AG04450 (cell line): ENCODE results near the gene STK16. TPM values are rescaled to one million over a fixed set of nuclear protein-coding genes. Genes with fewer than 3 reads are reported as not detected.

Source experiments
- CTCF ChIA-PET: fragments of 300-600, 350-600 bp; formaldehyde crosslinking; extraction: SDS; loops from one replicate; lab custom pipeline; 2022; ENCODE audit warnings: antibody characterized with exemption, inconsistent platforms; lab: Charles Lee
- POLR2A ChIA-PET: fragments of 350-600 bp; formaldehyde crosslinking; extraction: SDS; loops from one replicate; lab custom pipeline; 2021; ENCODE audit warnings: antibody characterized with exemption, inconsistent platforms; lab: Yijun Ruan, JAX
- DNase-seq: peaks from one replicate; pipeline ENCODE4 v3.0.0-alpha.2; 2011; ENCODE audit warnings: low read depth, low spot score
- H3K27ac ChIP-seq: one replicate; pipeline ENCODE4 v1.5.1; 2012; ENCODE audit warnings: low read depth, low read length, control low read depth
- H3K27me3 ChIP-seq: one replicate; pipeline ENCODE4 v1.6.0; 2012; ENCODE audit warnings: low read length; ENCODE audit not compliant: control insufficient read depth, insufficient read depth
- H3K4me3 ChIP-seq: 2 replicates; pipeline ENCODE4 v1.5.1; 2011; ENCODE audit warnings: mild to moderate bottlenecking, low read depth, low read length, control low read depth
- H3K9me3 ChIP-seq: 2 replicates; pipeline ENCODE4 v1.5.1; 2012; ENCODE audit warnings: low read length; ENCODE audit not compliant: control insufficient read depth, insufficient read depth
- CTCF ChIP-seq: IDR thresholded peaks from 2 replicates; pipeline ENCODE4 v1.5.1; 2011; ENCODE audit warnings: low read depth, low read length, control low read depth, inconsistent platforms
- polyA plus RNA-seq: library from polyadenylated mRNA; depleted of rRNA; stranded (reverse); fragments of >200 nt; gene quantifications from 2 replicates; pipeline ENCODE4 v1.2.3, GENCODE V29; 2011

The STK16 gene
- polyA plus RNA-seq, 1 experiment = 33.9 TPM

DNA sequence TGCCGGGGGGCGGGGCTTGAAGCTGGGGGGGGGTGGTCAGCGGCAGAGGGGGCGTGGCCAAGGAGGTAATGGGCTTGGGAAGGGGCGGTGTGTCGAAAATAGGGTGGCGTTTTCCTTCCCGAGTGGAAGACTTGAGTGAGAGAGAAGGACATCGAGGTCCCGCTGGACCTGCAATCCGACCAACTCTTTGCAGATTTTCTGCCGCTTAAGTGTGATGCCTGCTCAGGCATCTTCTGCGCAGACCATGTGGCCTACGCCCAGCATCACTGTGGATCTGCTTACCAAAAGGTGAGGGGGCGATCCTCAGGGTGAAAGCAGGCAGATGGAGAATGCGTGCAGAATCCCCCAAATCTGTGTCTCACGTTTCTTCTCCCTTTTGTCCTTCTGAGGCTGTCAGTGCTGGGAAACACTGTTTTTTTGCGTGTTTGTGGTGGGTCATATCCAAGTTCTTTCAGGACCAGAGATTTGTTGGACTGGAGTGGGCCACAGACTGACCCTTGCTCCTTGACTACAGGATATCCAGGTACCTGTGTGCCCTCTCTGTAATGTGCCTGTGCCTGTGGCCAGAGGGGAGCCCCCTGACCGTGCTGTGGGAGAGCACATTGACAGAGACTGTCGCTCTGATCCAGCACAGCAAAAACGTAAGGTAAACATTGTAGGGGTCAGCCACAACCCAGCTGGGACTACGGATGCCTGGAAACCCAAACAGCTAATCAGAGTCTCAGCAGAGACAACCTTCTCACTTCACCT is 38.0 kb upstream of the STK16 start:
- CTCF ChIA-PET = interaction anchor here (1.8 to 2.6 kb wide), 3 partner anchors 48 to 88 kb away, joined by 5 to 9 read pairs (median 6); partner anchors contain the start of gene NHEJ1
- peak overlapping the region; percentile 78 for H3K27ac ChIP-seq

DNA sequence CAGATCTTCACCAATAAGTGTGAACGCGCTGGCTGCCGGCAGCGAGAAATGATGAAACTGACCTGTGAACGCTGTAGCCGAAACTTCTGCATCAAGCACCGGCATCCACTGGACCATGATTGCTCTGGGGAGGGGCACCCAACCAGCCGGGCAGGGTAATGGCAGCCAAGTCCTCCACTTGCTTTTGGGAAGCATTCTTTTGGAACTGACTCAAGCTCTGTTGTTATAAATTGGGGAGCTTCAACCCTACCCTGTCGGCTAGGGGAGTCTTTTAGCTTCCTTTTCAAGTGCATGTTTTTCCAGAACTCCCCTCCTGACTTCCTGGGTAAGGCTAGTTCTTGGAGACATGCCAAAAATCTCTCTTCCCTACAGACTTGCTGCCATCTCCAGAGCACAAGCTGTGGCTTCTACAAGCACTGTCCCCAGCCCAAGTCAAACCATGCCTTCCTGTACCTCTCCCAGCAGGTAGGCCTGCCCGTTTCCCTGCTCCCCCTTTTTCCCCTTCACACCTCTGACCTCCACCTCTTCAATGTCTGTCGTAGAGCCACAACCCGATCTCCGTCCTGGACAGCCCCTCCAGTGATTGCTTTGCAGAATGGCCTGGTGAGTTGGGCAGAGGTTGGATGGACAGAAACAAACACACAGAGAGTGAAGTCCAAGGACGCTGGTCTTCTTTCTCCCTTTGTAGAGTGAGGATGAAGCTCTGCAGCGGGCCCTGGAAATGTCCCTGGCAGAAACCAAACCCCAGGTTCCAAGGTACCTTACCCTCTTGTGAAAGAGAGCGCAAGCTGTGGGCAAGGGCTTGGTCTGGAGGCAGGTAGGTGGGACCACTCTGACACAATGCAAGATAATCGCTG is 37.2 kb upstream of the STK16 start:
- no peak for TF ChIP-seq CTCF
- peak overlapping the region; percentile 83 for H3K4me3 ChIP-seq
- peak overlapping the region; percentile 39 for H3K27ac ChIP-seq
- H3K9me3 ChIP-seq = no peaks in the 10 kb centered on the region; the same call in none of the 2 replicates
- no peaks in the 10 kb centered on the region for H3K27me3 ChIP-seq
- ChIA-PET CTCF (interaction anchor here (0.8 to 2.6 kb wide), 3 partner anchors 37 to 87 kb away, joined by 4 to 9 read pairs (median 6); partner anchors contain the start of gene NHEJ1), POLR2A (interaction anchor here (0.5 to 3.6 kb wide), 6 partner anchors 10 to 181 kb away, joined by 3 to 37 read pairs (median 3); partner anchors contain the start of genes ABCB6, ANKZF1 and ATG9A)
- DNase-seq = no peak

More for the DNA sequence above, 38.0 kb upstream of the STK16 start:
- Histone ChIP-seq H3K27me3 (no peaks in the 10 kb centered on the region), H3K4me3 (peak overlapping the region; percentile 83), H3K9me3 (no peaks in the 10 kb centered on the region; the same call in none of the 2 replicates)
- TF ChIP-seq CTCF = no peak
- DNase-seq = no peak
- POLR2A ChIA-PET = interaction anchor here (0.5 to 3.6 kb wide), 11 partner anchors 8 to 181 kb away, joined by 3 to 37 read pairs (median 3); partner anchors contain the start of genes ABCB6, ANKZF1, ATG9A and CNPPD1

- CTCF ChIA-PET = interaction anchor here (1.0 to 2.6 kb wide), 3 partner anchors 50 to 300 kb away, joined by 3 to 9 read pairs (median 6); partner anchors contain the start of gene NHEJ1
- no peak for TF ChIP-seq CTCF
- Histone ChIP-seq H3K9me3 (no peaks in the 10 kb centered on the region; the same call in none of the 2 replicates), H3K27ac (no peak overlapping the region), H3K4me3 (no peak overlapping the region), H3K27me3 (no peaks in the 10 kb centered on the region)
- POLR2A ChIA-PET = interaction anchor here (0.6 to 3.6 kb wide), 2 partner anchors 9 to 156 kb away, joined by 4 to 37 read pairs; partner anchors contain the start of gene ABCB6
- DNase-seq = no peak
Observed at GRCh38 chr2:219209236-219210195, 35.8 kb upstream of the STK16 start.

GRCh38 chr2:219210196-219210885 is 34.9 kb upstream of the STK16 start:
- CTCF ChIA-PET = no interaction called here
- H3K27ac ChIP-seq = no peak overlapping the region
- POLR2A ChIA-PET = interaction anchor here (0.9 kb wide), 1 partner anchor 18 kb away, joined by 4 read pairs; no protein-coding TSS in a partner anchor
- H3K27me3 ChIP-seq = no peaks in the 10 kb centered on the region
- no peaks in the 10 kb centered on the region; the same call in 1 of the 2 replicates for H3K9me3 ChIP-seq
- no peak for DNase-seq
- no peak for TF ChIP-seq CTCF
- H3K4me3 ChIP-seq = no peak overlapping the region
